DND-41 (cell line): ENCODE measurements around the gene MYADML2.
"Not testable (repeated sequence)": the region's sequence is repeated elsewhere in the genome, so short reads cannot be mapped to it uniquely, and the experiment has no call there.

ENCODE experiments used
- ATAC-seq: fragments of 200-7000 bp; cut with Tn5 transposase; 3 replicates; pipeline ENCODE4 v1.9.1; 2021; ENCODE audit warnings: low read depth; ENCODE audit not compliant: insufficient read depth
- DNase-seq: peaks from one replicate; pipeline ENCODE4 v3.0.0-alpha.2; 2020
- H2AFZ ChIP-seq: 2 replicates; pipeline ENCODE4 v1.6.0; 2012; ENCODE audit warnings: low read depth, low read length
- H3K27ac ChIP-seq: 2 replicates; pipeline ENCODE4 v1.5.1; 2012; ENCODE audit warnings: low read length, inconsistent platforms
- H3K27me3 ChIP-seq: fragments of 200-600 bp; sonication (generic); 2 replicates; pipeline ENCODE4 v1.6.0; 2012; ENCODE audit warnings: low read length, mild to moderate bottlenecking, inconsistent platforms; ENCODE audit not compliant: insufficient read depth, poor library complexity
- H3K36me3 ChIP-seq: 2 replicates; pipeline ENCODE4 v1.5.1; 2012; ENCODE audit warnings: low read length, inconsistent platforms; ENCODE audit not compliant: insufficient read depth
- H3K4me1 ChIP-seq: 2 replicates; pipeline ENCODE4 v1.5.1; 2012; ENCODE audit warnings: mild to moderate bottlenecking, low read length; ENCODE audit not compliant: insufficient read depth
- H3K4me2 ChIP-seq: 2 replicates; pipeline ENCODE4 v1.6.0; 2012; ENCODE audit warnings: mild to moderate bottlenecking, moderate library complexity, low read length, inconsistent platforms; ENCODE audit not compliant: insufficient read depth
- H3K4me3 ChIP-seq, 2 experiments: fragments of 200-600 bp in 1 of 2; shearing (Covaris generic) in 1 of 2; 2 replicates each; pipeline ENCODE4 v1.5.1; 2012 to 2016; ENCODE audit warnings: inconsistent platforms in 2 of 2, low read length in 2 of 2, mild to moderate bottlenecking in 2 of 2, low read depth in 1 of 2, moderate library complexity in 1 of 2
- H3K79me2 ChIP-seq: 2 replicates; pipeline ENCODE4 v1.6.0; 2012; ENCODE audit warnings: low read length, inconsistent platforms; ENCODE audit not compliant: insufficient read depth
- H3K9ac ChIP-seq: 2 replicates; pipeline ENCODE4 v1.6.0; 2012; ENCODE audit warnings: low read depth, mild to moderate bottlenecking, inconsistent platforms, low read length, moderate library complexity
- H3K9me3 ChIP-seq: 2 replicates; pipeline ENCODE4 v1.5.1; 2012; ENCODE audit warnings: low read length, moderate library complexity, mild to moderate bottlenecking, inconsistent platforms; ENCODE audit not compliant: insufficient read depth, severe bottlenecking
- H4K20me1 ChIP-seq: 2 replicates; pipeline ENCODE4 v1.6.0; 2012; ENCODE audit warnings: low read length; ENCODE audit not compliant: insufficient read depth
- EZH2 ChIP-seq: IDR thresholded peaks from 3 replicates; pipeline ENCODE4 v1.6.1; 2012; ENCODE audit warnings: borderline replicate concordance, low read depth, mild to moderate bottlenecking, moderate library complexity, low read length, inconsistent platforms; ENCODE audit not compliant: severe bottlenecking
- TF ChIP-seq, protein P1 (sequence below): IDR thresholded peaks from 2 replicates; pipeline ENCODE4 v1.5.1; 2012; ENCODE audit warnings: borderline replicate concordance, low read length, moderate library complexity, mild to moderate bottlenecking; ENCODE audit not compliant: poor library complexity, severe bottlenecking; ENCODE audit errors: extremely low read depth

The MYADML2 gene

DNA sequence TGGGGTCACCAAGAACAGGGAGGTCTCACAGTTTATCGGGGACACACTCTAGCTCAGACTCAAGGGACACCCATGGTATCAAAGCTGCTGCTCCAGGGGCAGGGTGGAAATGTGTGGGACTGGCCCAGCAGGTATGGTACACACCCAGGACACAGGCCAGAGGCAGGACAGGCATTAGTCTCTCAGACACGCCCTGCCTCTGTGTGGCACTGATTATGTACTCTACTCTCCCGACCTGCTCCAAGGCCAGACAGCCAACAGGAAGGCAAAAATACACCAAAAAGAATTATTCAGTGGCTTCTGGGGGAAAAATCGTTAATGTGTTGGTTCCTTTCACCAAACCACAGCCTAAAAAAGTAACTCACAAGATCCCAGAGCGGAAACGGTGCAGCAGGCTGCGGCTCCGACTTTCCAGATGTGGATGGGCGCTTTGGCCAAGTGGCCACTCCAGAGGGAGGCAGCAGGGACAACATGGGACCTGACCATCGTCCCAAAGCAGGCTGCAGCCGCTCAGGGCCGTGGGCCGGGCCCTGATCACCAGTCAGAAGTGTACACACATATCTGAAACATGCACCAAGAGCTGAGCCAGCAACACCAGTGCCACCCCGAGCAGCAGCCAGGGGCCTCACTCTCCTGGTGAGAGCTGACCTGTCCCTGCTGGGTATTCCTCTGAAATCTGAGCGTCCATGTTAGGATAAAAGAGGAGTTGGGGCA is 28.0 kb downstream of the MYADML2 start:
- Histone ChIP-seq H3K27me3 (no peaks in the 10 kb centered on the region), H3K79me2 (peaks cover 75% of the 10 kb centered on the region), H3K4me1 (peaks cover 35% of the 10 kb centered on the region), H3K4me2 (no peak overlapping the region), H3K27ac (no peak overlapping the region), H3K9ac (no peak overlapping the region), H3K9me3 (no peaks in the 10 kb centered on the region), H3K36me3 (peaks cover 69% of the 10 kb centered on the region), H3K4me3 (no peak overlapping the region), H2AFZ (no peak overlapping the region), H4K20me1 (peaks cover 72% of the 10 kb centered on the region)
- TF ChIP-seq, protein P1, sequence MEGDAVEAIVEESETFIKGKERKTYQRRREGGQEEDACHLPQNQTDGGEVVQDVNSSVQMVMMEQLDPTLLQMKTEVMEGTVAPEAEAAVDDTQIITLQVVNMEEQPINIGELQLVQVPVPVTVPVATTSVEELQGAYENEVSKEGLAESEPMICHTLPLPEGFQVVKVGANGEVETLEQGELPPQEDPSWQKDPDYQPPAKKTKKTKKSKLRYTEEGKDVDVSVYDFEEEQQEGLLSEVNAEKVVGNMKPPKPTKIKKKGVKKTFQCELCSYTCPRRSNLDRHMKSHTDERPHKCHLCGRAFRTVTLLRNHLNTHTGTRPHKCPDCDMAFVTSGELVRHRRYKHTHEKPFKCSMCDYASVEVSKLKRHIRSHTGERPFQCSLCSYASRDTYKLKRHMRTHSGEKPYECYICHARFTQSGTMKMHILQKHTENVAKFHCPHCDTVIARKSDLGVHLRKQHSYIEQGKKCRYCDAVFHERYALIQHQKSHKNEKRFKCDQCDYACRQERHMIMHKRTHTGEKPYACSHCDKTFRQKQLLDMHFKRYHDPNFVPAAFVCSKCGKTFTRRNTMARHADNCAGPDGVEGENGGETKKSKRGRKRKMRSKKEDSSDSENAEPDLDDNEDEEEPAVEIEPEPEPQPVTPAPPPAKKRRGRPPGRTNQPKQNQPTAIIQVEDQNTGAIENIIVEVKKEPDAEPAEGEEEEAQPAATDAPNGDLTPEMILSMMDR: no peak
- no peak for TF ChIP-seq EZH2
- no peak for ATAC-seq
- no peak for DNase-seq

DNA sequence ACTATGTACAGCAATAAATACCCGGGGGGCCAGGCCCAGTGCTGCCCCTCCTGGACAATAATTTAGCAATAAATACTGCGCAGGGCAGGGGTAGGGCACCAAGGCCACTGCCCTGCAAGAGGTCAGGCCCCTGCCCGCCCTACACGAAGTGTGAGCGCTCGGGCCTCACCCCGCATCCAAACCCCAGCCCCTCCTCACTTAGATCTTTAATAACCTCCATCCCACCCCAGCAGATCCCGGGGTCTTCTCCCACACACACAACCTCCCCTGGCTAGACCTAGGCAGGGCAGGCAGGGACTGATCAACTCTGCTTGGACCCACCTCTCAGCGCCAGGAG is 28.7 kb downstream of the MYADML2 start:
- H4K20me1 ChIP-seq: peaks cover 69% of the 10 kb centered on the region
- H2AFZ ChIP-seq: peak overlapping the region; percentile 51; the same call in 1 of the 2 replicates
- not testable (repeated sequence) for DNase-seq, H3K27me3 ChIP-seq, H3K9me3 ChIP-seq
- H3K4me1 ChIP-seq: peaks cover 30% of the 10 kb centered on the region
- TF ChIP-seq, protein P1: peak; percentile 24
- ATAC-seq: peak; percentile 52
- H3K79me2 ChIP-seq: peaks cover 68% of the 10 kb centered on the region
- peak overlapping the region; percentile 90 for H3K4me2 ChIP-seq
- H3K27ac ChIP-seq: peak overlapping the region; percentile 57
- peak overlapping the region; percentile 30; the same call in 1 of the 2 replicates for H3K9ac ChIP-seq
- H3K36me3 ChIP-seq: peaks cover 72% of the 10 kb centered on the region
- H3K4me3 ChIP-seq: peak overlapping the region in 1 of 2 experiments; percentile 92; a peak in 2 of 4 replicates

GRCh38 chr17:81917565-81918332 is 29.3 kb downstream of the MYADML2 start, which contains the start of gene SIRT7:
SIRT7 (minus strand) TSS chr17:81918176; CDS start chr17:81918131, 45 bp downstream.
- Histone ChIP-seq H3K27ac (peak within 1 kb of the TSS; percentile 67), H3K4me1 (peaks cover 30% of the 10 kb centered on the region), H3K9me3 (no peaks in the 10 kb centered on the region), H3K79me2 (peaks cover 63% of the 10 kb centered on the region), H3K27me3 (no peaks in the 10 kb centered on the region), H3K36me3 (peaks cover 75% of the 10 kb centered on the region), H3K4me3 (peak within 1 kb of the TSS; percentile 73 to 92), H3K4me2 (peak within 1 kb of the TSS; percentile 90), H3K9ac (peak within 1 kb of the TSS; percentile 91), H4K20me1 (peaks cover 67% of the 10 kb centered on the region), H2AFZ (peak within 1 kb of the TSS; percentile 81)
- TF ChIP-seq, protein P1: no peak
- TF ChIP-seq EZH2: no peak
- ATAC-seq (peak; percentile 88), DNase-seq (peak; percentile 85)
